K562 (cell line): ENCODE data around the gene EPHA4. TPM values are rescaled to one million over a fixed set of nuclear protein-coding genes. Genes with fewer than 3 reads are reported as not detected.

ENCODE experiments used
- ATAC-seq: fragments of 200-7000 bp; cut with Tn5 transposase; 3 replicates; pipeline ENCODE4 v1.9.1; 2020; ENCODE audit warnings: moderate library complexity
- BruUV-seq: library from RNA; stranded (reverse); fragments of 400-500 nt; replicated peaks from 2 replicates; lab custom pipeline; 2021; lab: Mats Ljungman, UMichigan
- CTCF ChIA-PET: fragments of 300-600 bp; formaldehyde crosslinking; extraction: SDS; loops from one replicate; lab custom pipeline; 2021; ENCODE audit warnings: low intra/inter-chr PET ratio; lab: Yijun Ruan, JAX
- POLR2A ChIA-PET: fragments of 300-600, 350-650 bp; sonication (Branson Sonifier 250); formaldehyde crosslinking; extraction: SDS; loops from one replicate; lab custom pipeline; 2021; ENCODE audit warnings: antibody characterized with exemption, inconsistent platforms; lab: Yijun Ruan, JAX
- DNase-seq, 4 experiments: peaks; one replicate each; pipeline versions ENCODE4 v3.0.0 to v3.0.0-alpha.2; 2011 to 2018; ENCODE audit warnings: low spot score in 3 of 4, mixed read lengths in 3 of 4; ENCODE audit errors: extremely low read depth in 1 of 4
- FAIRE-seq: peaks from 2 replicates; lab custom pipeline; 2011; peaks lifted over from hg19 to GRCh38; lab: Jason Lieb, UNC
- H2AFZ ChIP-seq: 2 replicates; pipeline ENCODE4 v1.6.0; 2011; ENCODE audit warnings: low read depth, low read length, control low read depth, inconsistent platforms
- H3K27ac ChIP-seq: fragments of 200-600 bp; 3 replicates; pipeline ENCODE4 v1.8.0; 2011; ENCODE audit warnings: low read depth, mild to moderate bottlenecking, control low read depth, inconsistent platforms, low read length, moderate library complexity, mixed read lengths; ENCODE audit errors: extremely low read depth
- H3K27me3 ChIP-seq, 2 experiments: fragments of 300-600 bp in 1 of 2; 2 replicates in 1 of 2; 3 replicates in 1 of 2; pipeline versions ENCODE4 v1.6.0 to v1.8.0; 2011; ENCODE audit warnings: inconsistent platforms in 2 of 2, low read length in 2 of 2, mild to moderate bottlenecking in 1 of 2, mixed read lengths in 1 of 2, moderate library complexity in 1 of 2; ENCODE audit not compliant: control insufficient read depth in 2 of 2, insufficient read depth in 2 of 2
- H3K36me3 ChIP-seq: fragments of 300-600 bp; 3 replicates; pipeline ENCODE4 v1.8.0; 2011; ENCODE audit warnings: mild to moderate bottlenecking, low read length, inconsistent platforms; ENCODE audit not compliant: control insufficient read depth, insufficient read depth
- H3K4me1 ChIP-seq, 2 experiments: fragments of 200-600 bp in 1 of 2; replicated peaks in 1 of 2; 2 replicates in 1 of 2; 3 replicates in 1 of 2; pipeline versions ENCODE4 v1.5.1 to v1.8.0; 2011; ENCODE audit warnings: inconsistent platforms in 2 of 2, low read length in 2 of 2, mild to moderate bottlenecking in 1 of 2, mixed read lengths in 1 of 2, moderate library complexity in 1 of 2; ENCODE audit not compliant: control insufficient read depth in 2 of 2, insufficient read depth in 2 of 2
- H3K4me2 ChIP-seq: 2 replicates; pipeline ENCODE4 v1.6.1; 2011; ENCODE audit warnings: low read length, control low read depth, inconsistent platforms, mixed read lengths; ENCODE audit not compliant: insufficient read depth
- H3K4me3 ChIP-seq: fragments of 200-600 bp; sonication (generic), shearing (Covaris generic); 2 replicates; pipeline ENCODE4 v1.5.1; 2016; ENCODE audit warnings: control low read depth, inconsistent platforms
- H3K79me2 ChIP-seq: fragments of 200-600 bp; 3 replicates; pipeline ENCODE4 v1.8.0; 2011; ENCODE audit warnings: low read length, inconsistent platforms; ENCODE audit not compliant: control insufficient read depth, insufficient read depth
- H3K9ac ChIP-seq, 2 experiments: 2 replicates each; pipeline versions ENCODE4 v1.6.0 to v1.6.1; 2011; ENCODE audit warnings: low read depth in 2 of 2, low read length in 2 of 2, control low read depth in 1 of 2, inconsistent platforms in 1 of 2, mild to moderate bottlenecking in 1 of 2, mixed read lengths in 1 of 2; ENCODE audit not compliant: insufficient read depth in 1 of 2
- H3K9me1 ChIP-seq: one replicate; pipeline ENCODE4 v1.6.0; 2011; ENCODE audit warnings: inconsistent platforms, mild to moderate bottlenecking, low read length, moderate library complexity; ENCODE audit not compliant: control insufficient read depth, insufficient read depth
- H3K9me3 ChIP-seq: replicated peaks from 2 replicates; pipeline ENCODE4 v1.5.1; 2011; ENCODE audit warnings: low read depth, low read length, inconsistent platforms; ENCODE audit not compliant: control insufficient read depth, insufficient read depth
- H4K20me1 ChIP-seq: replicated peaks from 2 replicates; pipeline ENCODE4 v1.6.1; 2011; ENCODE audit warnings: low read length, inconsistent platforms, mixed read lengths; ENCODE audit not compliant: control insufficient read depth, insufficient read depth
- DDX20 ChIP-seq: fragments of 450-650 bp; IDR thresholded peaks from 2 replicates; pipeline ENCODE4 v1.6.1; 2016; ENCODE audit warnings: missing genetic modification characterization, low read depth, mild to moderate bottlenecking, missing compliant biosample characterization, moderate library complexity
- EWSR1 ChIP-seq: fragments of 450-650 bp; IDR thresholded peaks from 2 replicates; pipeline ENCODE4 v1.6.1; 2018; ENCODE audit warnings: borderline replicate concordance, mild to moderate bottlenecking, low read depth, moderate library complexity; ENCODE audit not compliant: partially characterized antibody
- NR3C1 ChIP-seq: sonication (generic); formaldehyde crosslinking; IDR thresholded peaks from 2 replicates; pipeline ENCODE4 v1.8.1; 2022; ENCODE audit warnings: missing genetic modification reagents
- SREBF2 ChIP-seq: sonication (generic); formaldehyde crosslinking; IDR thresholded peaks from 2 replicates; pipeline ENCODE4 v1.4.0; 2020; ENCODE audit warnings: mild to moderate bottlenecking, missing genetic modification reagents
- SRF ChIP-seq, 2 experiments: fragments of 250-450, 450-650 bp in 1 of 2; sonication (Bioruptor Pico) in 1 of 2; sonication (generic) in 1 of 2; formaldehyde crosslinking; IDR thresholded peaks; 2 replicates each; pipeline versions ENCODE4 v1.5.0 to v1.5.1; 2020 to 2022; ENCODE audit warnings: mild to moderate bottlenecking in 1 of 2, missing genetic modification reagents in 1 of 2
- TOE1 ChIP-seq, 2 experiments: fragments of 450-650 bp in 1 of 2; sonication (generic) in 1 of 2; formaldehyde crosslinking in 1 of 2; IDR thresholded peaks; 2 replicates each; pipeline versions ENCODE4 v1.7.1 to v1.8.0; 2016 to 2022; ENCODE audit warnings: borderline replicate concordance in 2 of 2, mild to moderate bottlenecking in 2 of 2, antibody characterized with exemption in 1 of 2, inconsistent platforms in 1 of 2, low read depth in 1 of 2, missing genetic modification reagents in 1 of 2, moderate library complexity in 1 of 2
- ZNF41 ChIP-seq: fragments of 250-450 bp; sonication (Bioruptor Pico); conservative IDR thresholded peaks from 2 replicates; pipeline ENCODE4 v1.4.0; 2020; ENCODE audit warnings: mild to moderate bottlenecking
- WGBS: fragments of 100-300 bp; shearing (Covaris generic); methylation state at CpG from one replicate; pipeline ENCODE4 v1.1.6; 2016; ENCODE audit warnings: low coverage, mixed read lengths; ENCODE audit not compliant: insufficient coverage; ENCODE audit errors: missing lambda C conversion rate; 5-methylcytosine and 5-hydroxymethylcytosine counted together
- in situ Hi-C: fragments of 300-500 bp; cut with MboI; formaldehyde crosslinking; loops from 4 replicates; pipeline ENCODE4 v1.15.0; 2018; ENCODE audit warnings: inconsistent platforms, mixed read lengths
- intact Hi-C: fragments of 100-400 bp; cut with micrococcal nuclease; formaldehyde crosslinking; loops from 2 replicates; pipeline ENCODE4 v1.14.2; 2022
- polyA plus RNA-seq, 8 experiments: library from polyadenylated mRNA; depleted of rRNA in 4 of 8; stranded (reverse) in 5 of 8; unstranded in 3 of 8; fragments of >200 nt; fragmentation: Nextera tagmentation in 2 of 8; fragmentation: Illumina TruSeq in 1 of 8; extraction: Ambion mirVana in 2 of 8; extraction: Trizol in 1 of 8; gene quantifications; 2 replicates each; pipeline versions ENCODE4 v1.2.1 to v1.2.3, GENCODE V29; 2011 to 2014; ENCODE audit warnings: inconsistent platforms in 1 of 8, missing spikeins in 1 of 8
- total RNA-seq, 7 experiments: library from RNA; depleted of rRNA in 6 of 7; stranded (reverse); fragments of >200 nt in 6 of 7; fragmentation: Illumina TruSeq in 2 of 7; extraction: Trizol in 2 of 7; gene quantifications; 2 replicates each; pipeline versions ENCODE4 v1.2.1 to v1.2.3, GENCODE V29; 2011 to 2021; ENCODE audit warnings: low replicate concordance in 1 of 7
- TF ChIP-seq, protein P1 (sequence below): fragments of 450-650 bp; IDR thresholded peaks from 2 replicates; pipeline ENCODE4 v1.6.1; 2017; ENCODE audit warnings: antibody characterized with exemption
- TF ChIP-seq, protein P2 (sequence below): fragments of 450-650 bp; IDR thresholded peaks from 2 replicates; pipeline ENCODE4 v1.7.1; 2018; ENCODE audit warnings: mild to moderate bottlenecking, low read depth; ENCODE audit not compliant: partially characterized antibody

The EPHA4 gene
- total and polyA plus RNA-seq, 9 of the 15 experiments (the other 6 are each of a cell fraction or from before 2014, with no cell fraction given), result 0.07 to 0.09 (median 0.07) TPM; not detected in 6

DNA sequence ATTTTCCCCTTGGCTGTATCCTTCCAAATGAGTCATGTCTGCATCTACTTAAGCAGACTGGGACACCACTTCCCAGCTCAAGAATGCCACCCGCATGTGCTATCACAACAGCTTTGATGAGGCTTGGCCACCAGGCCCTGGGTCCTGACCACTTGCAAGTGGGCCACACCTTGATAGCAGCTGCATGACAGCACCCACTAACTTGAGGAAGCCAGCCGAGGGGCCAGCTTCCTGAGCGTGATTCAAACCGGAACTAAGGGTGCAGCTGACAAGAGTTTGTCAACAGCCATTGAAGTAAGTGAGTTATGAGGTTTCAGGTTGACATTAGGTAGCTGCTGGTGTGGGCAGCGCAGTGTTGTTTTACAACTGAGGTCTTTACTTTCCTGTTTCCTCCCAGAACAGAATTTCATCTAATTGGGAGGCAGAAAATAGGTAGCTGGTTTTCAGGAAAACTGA, 54.4 kb downstream of the EPHA4 start:
- BruUV-seq, result no TSS peak
- Histone ChIP-seq H3K9ac (no peak overlapping the region), H3K9me3 (no peaks in the 10 kb centered on the region), H3K4me3 (no peak overlapping the region), H3K79me2 (no peaks in the 10 kb centered on the region), H2AFZ (no peak overlapping the region), H3K27ac (no peak overlapping the region), H3K27me3 (no peaks in the 10 kb centered on the region), H3K4me1 (no peaks in the 10 kb centered on the region), H4K20me1 (no peaks in the 10 kb centered on the region), H3K36me3 (no peaks in the 10 kb centered on the region), H3K4me2 (no peak overlapping the region), H3K9me1 (no peaks in the 10 kb centered on the region)
- no peak for FAIRE-seq
- ChIA-PET CTCF (no interaction called here), POLR2A (no interaction called here)
- WGBS, result 0% methylated on average over 4 of the region's 5 CpGs
- intact Hi-C loops (no loop called here), in situ Hi-C loops (no loop called here)
- no peak for DNase-seq
- no peak for TF ChIP-seq SREBF2 (CRISPR knock-in tag)
- ATAC-seq, result no peak

DNA sequence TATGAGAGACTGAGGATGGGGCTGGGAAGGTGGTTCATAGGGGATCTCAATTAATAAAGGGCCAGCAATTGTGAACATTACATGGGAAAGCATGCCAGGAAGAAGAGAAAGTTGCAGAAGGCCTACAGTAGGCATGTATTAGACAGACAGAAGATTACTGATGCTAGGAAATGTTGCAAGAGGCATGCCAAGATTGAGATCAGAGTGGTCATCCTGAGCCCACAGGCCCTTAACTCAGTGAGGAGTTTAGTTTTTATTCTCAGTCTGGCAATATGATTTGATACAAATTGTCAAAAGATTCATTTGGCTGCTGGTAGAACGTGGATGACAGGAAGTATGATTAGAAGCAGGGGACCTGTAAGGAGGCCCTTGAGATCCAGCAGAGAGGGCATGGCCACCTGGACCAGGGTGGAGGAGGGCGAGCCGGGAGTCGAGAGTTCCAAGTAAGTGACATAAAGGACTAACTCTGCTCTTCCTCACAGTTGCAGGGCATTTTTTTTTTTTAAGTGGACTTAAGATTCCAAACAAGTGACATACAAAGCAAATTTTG, 54.9 kb downstream of the EPHA4 start:
- Histone ChIP-seq H3K9me3 (no peaks in the 10 kb centered on the region), H3K79me2 (no peaks in the 10 kb centered on the region), H3K4me3 (no peak overlapping the region), H3K9me1 (no peaks in the 10 kb centered on the region), H3K27ac (no peak overlapping the region), H3K4me2 (no peak overlapping the region), H4K20me1 (no peaks in the 10 kb centered on the region), H3K4me1 (no peaks in the 10 kb centered on the region), H3K9ac (no peak overlapping the region), H3K27me3 (no peaks in the 10 kb centered on the region), H3K36me3 (no peaks in the 10 kb centered on the region), H2AFZ (no peak overlapping the region)
- 0% methylated on average over 4 of the region's 4 CpGs for WGBS
- FAIRE-seq (no peak), ATAC-seq (no peak), DNase-seq (no peak)
- intact Hi-C loops, result no loop called here
- ChIA-PET POLR2A (no interaction called here), CTCF (no interaction called here)
- in situ Hi-C loops, result no loop called here
- BruUV-seq, result no TSS peak
- TF ChIP-seq ZNF41 (no peak), TOE1 (IDR thresholded peaks at IDR 0.05; ENCODE audit: borderline replicate concordance) (no peak), TOE1 (CRISPR knock-in tag; IDR thresholded peaks at IDR 0.05; ENCODE audit: borderline replicate concordance, low read depth) (no peak), SRF (CRISPR knock-in tag; IDR thresholded peaks at IDR 0.05) (no peak), EWSR1 (no peak), NR3C1 (CRISPR knock-in tag) (no peak), DDX20 (tag) (no peak)
- TF ChIP-seq, protein P1, sequence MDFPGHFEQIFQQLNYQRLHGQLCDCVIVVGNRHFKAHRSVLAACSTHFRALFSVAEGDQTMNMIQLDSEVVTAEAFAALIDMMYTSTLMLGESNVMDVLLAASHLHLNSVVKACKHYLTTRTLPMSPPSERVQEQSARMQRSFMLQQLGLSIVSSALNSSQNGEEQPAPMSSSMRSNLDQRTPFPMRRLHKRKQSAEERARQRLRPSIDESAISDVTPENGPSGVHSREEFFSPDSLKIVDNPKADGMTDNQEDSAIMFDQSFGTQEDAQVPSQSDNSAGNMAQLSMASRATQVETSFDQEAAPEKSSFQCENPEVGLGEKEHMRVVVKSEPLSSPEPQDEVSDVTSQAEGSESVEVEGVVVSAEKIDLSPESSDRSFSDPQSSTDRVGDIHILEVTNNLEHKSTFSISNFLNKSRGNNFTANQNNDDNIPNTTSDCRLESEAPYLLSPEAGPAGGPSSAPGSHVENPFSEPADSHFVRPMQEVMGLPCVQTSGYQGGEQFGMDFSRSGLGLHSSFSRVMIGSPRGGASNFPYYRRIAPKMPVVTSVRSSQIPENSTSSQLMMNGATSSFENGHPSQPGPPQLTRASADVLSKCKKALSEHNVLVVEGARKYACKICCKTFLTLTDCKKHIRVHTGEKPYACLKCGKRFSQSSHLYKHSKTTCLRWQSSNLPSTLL, result no peak
- TF ChIP-seq, protein P2, sequence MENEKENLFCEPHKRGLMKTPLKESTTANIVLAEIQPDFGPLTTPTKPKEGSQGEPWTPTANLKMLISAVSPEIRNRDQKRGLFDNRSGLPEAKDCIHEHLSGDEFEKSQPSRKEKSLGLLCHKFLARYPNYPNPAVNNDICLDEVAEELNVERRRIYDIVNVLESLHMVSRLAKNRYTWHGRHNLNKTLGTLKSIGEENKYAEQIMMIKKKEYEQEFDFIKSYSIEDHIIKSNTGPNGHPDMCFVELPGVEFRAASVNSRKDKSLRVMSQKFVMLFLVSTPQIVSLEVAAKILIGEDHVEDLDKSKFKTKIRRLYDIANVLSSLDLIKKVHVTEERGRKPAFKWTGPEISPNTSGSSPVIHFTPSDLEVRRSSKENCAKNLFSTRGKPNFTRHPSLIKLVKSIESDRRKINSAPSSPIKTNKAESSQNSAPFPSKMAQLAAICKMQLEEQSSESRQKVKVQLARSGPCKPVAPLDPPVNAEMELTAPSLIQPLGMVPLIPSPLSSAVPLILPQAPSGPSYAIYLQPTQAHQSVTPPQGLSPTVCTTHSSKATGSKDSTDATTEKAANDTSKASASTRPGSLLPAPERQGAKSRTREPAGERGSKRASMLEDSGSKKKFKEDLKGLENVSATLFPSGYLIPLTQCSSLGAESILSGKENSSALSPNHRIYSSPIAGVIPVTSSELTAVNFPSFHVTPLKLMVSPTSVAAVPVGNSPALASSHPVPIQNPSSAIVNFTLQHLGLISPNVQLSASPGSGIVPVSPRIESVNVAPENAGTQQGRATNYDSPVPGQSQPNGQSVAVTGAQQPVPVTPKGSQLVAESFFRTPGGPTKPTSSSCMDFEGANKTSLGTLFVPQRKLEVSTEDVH, result no peak
